ENCODE measurements around the gene ARHGEF17. TPM values are rescaled to one million over a fixed set of nuclear protein-coding genes. Genes with fewer than 3 reads are reported as not detected.
A peak's percentile ranks its signal among the peaks of the same experiment; 100 is the strongest.

ARHGEF17 gene
- total and polyA plus RNA-seq, 8 donors: 5.0 to 66.5 (median 33.6) TPM

DNA sequence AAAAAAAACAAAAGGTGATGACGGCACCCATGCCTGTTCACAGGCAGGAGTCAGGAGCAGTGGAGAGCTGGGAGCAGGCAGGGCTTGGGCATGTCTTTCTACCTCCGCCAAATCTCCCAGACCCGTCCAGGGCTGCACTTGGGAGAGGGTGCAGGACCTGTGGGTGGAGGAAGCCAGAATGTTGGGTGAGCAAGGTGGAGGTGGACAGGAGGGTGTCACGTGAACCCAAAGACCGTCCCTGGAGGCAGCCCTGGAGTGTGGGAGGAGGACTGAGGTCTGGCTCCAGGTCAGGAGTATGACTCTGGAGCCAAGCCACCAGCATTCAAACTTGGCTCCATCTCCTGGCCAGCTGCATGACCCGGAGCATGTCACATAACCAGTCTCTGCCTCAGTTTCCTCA is 41.6 kb downstream of the ARHGEF17 start:
- TF ChIP-seq, protein P1, sequence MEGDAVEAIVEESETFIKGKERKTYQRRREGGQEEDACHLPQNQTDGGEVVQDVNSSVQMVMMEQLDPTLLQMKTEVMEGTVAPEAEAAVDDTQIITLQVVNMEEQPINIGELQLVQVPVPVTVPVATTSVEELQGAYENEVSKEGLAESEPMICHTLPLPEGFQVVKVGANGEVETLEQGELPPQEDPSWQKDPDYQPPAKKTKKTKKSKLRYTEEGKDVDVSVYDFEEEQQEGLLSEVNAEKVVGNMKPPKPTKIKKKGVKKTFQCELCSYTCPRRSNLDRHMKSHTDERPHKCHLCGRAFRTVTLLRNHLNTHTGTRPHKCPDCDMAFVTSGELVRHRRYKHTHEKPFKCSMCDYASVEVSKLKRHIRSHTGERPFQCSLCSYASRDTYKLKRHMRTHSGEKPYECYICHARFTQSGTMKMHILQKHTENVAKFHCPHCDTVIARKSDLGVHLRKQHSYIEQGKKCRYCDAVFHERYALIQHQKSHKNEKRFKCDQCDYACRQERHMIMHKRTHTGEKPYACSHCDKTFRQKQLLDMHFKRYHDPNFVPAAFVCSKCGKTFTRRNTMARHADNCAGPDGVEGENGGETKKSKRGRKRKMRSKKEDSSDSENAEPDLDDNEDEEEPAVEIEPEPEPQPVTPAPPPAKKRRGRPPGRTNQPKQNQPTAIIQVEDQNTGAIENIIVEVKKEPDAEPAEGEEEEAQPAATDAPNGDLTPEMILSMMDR (IDR thresholded peaks at IDR 0.05): no peak
- TF ChIP-seq POLR2AphosphoS5 (IDR thresholded peaks at IDR 0.05) (no peak), EP300 (IDR thresholded peaks at IDR 0.05) (no peak), POLR2A (IDR thresholded peaks at IDR 0.05) (no peak)
- no peaks in the 10 kb centered on the region for H3K9me3 ChIP-seq
- peak overlapping the region in 1 of 5 donors; percentile 37 for H3K27ac ChIP-seq
- peaks cover 3 to 40% (median 30%) of the 10 kb centered on the region in 4 donors for H3K36me3 ChIP-seq
- H3K27me3 ChIP-seq: no peaks in the 10 kb centered on the region
- no peak for DNase-seq
- H3K4me1 ChIP-seq: peaks cover 0 to 41% (median 17%) of the 10 kb centered on the region in 4 donors
- intact Hi-C loops (cut with DNase I; ENCODE audit: low total_unique reads): loop anchor here (5.0 kb wide), 1 partner anchor 43 kb away; no protein-coding TSS in a partner anchor
- WGBS, 5 donors: 50 to 84% (median 66%) methylated on average over 5 to 6 of the region's 6 CpGs
- H3K4me3 ChIP-seq: no peak overlapping the region

DNA sequence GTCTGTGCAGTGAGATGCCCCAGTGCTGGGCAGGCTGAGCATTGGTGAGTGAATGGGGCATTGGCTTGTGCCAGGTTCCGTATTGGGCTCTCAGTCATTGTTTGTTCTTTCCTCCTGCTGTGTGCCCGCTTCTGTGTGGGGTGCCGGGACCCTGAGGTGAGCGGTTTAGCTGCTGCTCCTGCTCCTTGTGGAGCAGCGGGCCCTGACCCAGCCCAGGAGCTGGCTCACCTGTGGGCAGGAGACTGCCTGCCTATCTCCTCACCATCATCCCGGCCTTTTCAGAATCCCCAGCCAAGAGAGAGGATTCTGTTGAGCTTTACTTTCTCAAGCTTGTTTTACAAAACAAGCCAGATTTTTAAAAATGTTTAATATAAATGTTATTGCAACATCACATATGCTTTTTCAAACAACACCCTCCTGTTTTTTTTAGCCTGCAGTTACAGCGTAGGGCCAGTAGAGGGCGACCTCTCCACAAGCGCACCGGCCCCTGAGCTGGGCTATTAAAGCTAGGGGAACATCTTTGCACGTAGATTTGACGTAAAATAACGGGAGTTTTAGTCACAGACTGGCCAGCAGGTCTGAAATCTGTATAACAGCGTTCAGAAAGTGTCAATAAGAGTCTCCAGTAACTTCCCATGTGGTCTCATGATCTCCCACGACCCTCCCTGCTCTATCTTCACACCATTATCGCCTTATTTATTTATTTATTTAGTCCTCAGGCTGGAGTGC is 43.0 kb downstream of the ARHGEF17 start:
- H3K36me3 ChIP-seq: peaks cover 9 to 55% (median 38%) of the 10 kb centered on the region in 4 donors
- H3K27ac ChIP-seq: peak overlapping the region in 2 of 5 donors; percentile 15 to 65
- H3K9me3 ChIP-seq: no peaks in the 10 kb centered on the region
- H3K27me3 ChIP-seq: no peaks in the 10 kb centered on the region
- H3K4me1 ChIP-seq: peaks cover 0 to 26% (median 10%) of the 10 kb centered on the region in 4 donors
- intact Hi-C loops (cut with DNase I; ENCODE audit: low total_unique reads): loop anchor here (5.0 kb wide), 1 partner anchor 41 kb away; no protein-coding TSS in a partner anchor
- DNase-seq: peak; percentile 70 to 87
- WGBS, 5 donors: 16 to 27% (median 20%) methylated on average over 14 to 16 of the region's 16 CpGs
- H3K4me3 ChIP-seq: no peak overlapping the region
- no peak for TF ChIP-seq POLR2AphosphoS5 (IDR thresholded peaks at IDR 0.05)
- no peak for TF ChIP-seq EP300 (IDR thresholded peaks at IDR 0.05)
- no peak for TF ChIP-seq POLR2A (IDR thresholded peaks at IDR 0.05)
- TF ChIP-seq, protein P1 (IDR thresholded peaks at IDR 0.05): peak in 5 of 7 experiments; percentile 89 to 96 (median 93)

DNA sequence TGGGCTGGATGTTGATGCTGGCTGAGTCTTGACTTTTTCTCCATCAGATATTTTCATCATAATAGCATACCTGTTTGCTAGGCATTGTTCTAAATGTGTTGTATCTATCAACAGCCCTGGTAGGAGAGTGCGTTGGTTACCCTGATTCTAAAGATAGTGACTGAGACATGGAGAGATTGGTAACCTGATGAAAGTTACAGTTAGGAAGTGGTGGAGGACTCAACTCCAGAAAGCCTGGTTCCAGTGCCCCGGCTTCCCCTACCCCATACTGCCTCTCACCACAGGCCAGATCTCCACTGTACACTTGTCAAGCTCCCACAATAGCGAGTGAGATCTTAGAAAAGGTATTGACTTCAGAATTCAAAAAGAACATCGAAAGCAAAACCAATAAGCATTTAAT is 45.3 kb downstream of the ARHGEF17 start:
- intact Hi-C loops (cut with DNase I; ENCODE audit: low total_unique reads): loop anchor here (5.0 kb wide), 1 partner anchor 39 kb away; no protein-coding TSS in a partner anchor
- Histone ChIP-seq H3K27me3 (no peaks in the 10 kb centered on the region), H3K4me1 (peaks cover 0 to 23% (median 10%) of the 10 kb centered on the region in 4 donors), H3K9me3 (no peaks in the 10 kb centered on the region), H3K4me3 (no peak overlapping the region), H3K27ac (no peak overlapping the region), H3K36me3 (peaks cover 26 to 60% (median 40%) of the 10 kb centered on the region in 4 donors)
- TF ChIP-seq POLR2A (IDR thresholded peaks at IDR 0.05) (no peak), POLR2AphosphoS5 (IDR thresholded peaks at IDR 0.05) (no peak), EP300 (IDR thresholded peaks at IDR 0.05) (no peak)
- TF ChIP-seq, protein P1 (IDR thresholded peaks at IDR 0.05): no peak
- DNase-seq: no peak
- WGBS, 5 donors: 81 to 94% (median 90%) methylated on average over 4 of the region's 4 CpGs

DNA sequence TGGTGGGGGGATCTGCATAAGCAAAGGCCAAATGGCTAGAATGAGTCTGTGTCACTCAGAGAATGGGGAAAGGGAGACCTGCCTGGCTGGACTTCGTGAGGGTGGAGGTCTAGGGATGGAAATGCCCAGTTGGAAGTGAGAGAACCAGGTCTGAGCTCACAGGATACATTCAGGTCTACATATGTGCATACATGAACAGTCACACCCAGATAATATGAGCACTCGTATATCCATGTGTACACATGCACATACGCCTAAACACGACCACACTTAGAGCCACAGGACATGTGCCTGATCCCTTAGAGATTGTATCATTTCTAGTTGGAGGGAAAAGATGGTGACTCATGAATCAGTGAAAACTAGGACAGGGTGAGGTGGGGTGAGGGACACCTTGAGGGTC is 47.0 kb downstream of the ARHGEF17 start:
- no peak overlapping the region for H3K27ac ChIP-seq
- intact Hi-C loops (cut with DNase I; ENCODE audit: low total_unique reads): no loop called here
- no peak overlapping the region for H3K4me3 ChIP-seq

More for the DNA sequence above, 47.0 kb downstream of the ARHGEF17 start:
- WGBS, 5 donors: 88 to 96% (median 90%) methylated on average over 4 of the region's 4 CpGs
- no peak for DNase-seq
- TF ChIP-seq, protein P1 (IDR thresholded peaks at IDR 0.05): no peak
- TF ChIP-seq POLR2A (IDR thresholded peaks at IDR 0.05): no peak
- TF ChIP-seq EP300 (IDR thresholded peaks at IDR 0.05): no peak
- TF ChIP-seq POLR2AphosphoS5 (IDR thresholded peaks at IDR 0.05): no peak
- peaks cover 32 to 76% (median 54%) of the 10 kb centered on the region in 4 donors for H3K36me3 ChIP-seq
- no peaks in the 10 kb centered on the region for H3K9me3 ChIP-seq
- H3K27me3 ChIP-seq: no peaks in the 10 kb centered on the region
- peaks cover 0 to 17% (median 10%) of the 10 kb centered on the region in 4 donors for H3K4me1 ChIP-seq

All from stomach (tissue), 9 donors.